ENCODE results near the gene GOLGA8N. TPM values are rescaled to one million over a fixed set of nuclear protein-coding genes. Genes with fewer than 3 reads are reported as not detected.

Gene GOLGA8N
- total RNA-seq, 1 donor from 2014 or later: 6.2 TPM

DNA sequence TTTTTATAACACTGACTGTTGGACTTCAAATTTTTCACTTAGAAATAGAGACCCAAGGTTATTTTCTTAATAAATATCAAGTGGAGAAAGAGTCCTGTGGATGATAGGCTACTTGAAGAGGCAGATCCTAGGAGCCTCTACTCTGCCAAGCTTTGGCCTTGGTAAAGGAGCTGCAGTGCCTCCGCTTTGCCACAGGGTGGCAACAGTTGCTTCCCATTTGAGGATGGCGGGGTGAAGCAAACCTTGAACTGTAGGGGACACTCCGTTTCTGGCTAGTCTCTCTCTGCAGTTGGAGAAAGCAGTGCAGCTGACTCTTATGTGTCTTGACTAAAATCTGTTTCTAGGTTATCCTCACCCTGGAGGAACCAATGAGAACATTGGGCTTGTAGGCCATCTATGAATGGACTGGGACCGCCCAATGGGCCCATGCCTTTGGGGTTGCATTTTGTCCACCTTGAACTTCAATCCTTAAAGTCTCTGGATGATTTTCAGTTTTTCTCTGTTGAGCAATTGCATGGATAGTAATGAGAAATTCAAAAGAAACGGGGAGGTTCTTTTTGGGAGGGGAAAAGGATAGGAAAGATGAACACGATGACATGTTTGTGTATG lies 58.1 kb downstream of the GOLGA8N start:
- DNase-seq (ENCODE audit: low read depth): peak; percentile 81

DNA sequence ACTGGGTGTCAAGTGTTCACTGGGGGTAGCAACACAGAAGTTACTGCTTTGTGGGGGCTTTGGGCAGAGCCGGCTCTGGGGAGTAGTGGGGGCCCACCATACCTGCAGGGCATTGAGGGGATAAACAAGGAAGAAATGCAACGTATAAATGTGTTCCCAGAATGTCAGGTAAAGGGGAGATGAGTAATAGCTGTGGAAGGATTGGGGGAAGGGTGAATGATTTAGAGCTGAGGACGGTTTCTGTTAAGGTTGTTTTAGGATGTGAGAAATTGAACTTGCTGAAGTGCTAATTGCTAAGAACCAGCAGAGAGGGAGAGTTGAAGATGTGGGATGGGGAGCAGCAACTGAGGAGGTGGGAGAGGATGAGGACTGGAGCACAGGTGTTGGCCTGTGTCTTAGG lies 58.9 kb downstream of the GOLGA8N start:
- no peak for DNase-seq (ENCODE audit: low read depth)

DNA sequence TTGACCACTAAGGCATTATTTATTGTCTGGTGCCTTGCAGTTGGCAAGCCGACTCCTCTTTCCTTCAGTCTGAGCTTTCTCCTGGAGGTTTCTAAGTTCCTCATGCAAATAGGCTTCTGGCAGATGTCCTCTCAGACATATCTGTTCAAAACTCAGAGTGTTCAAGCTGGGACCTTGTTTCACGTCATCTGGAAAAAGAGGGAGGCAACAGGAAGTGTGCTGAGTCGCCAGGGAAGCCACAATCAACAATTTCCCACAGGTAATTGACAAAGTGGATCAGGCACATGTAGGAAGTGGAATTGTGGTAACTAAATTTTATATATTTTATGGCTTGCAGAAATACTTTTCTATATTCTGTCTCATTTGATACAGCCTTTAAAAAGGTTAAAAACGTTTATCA lies 62.8 kb downstream of the GOLGA8N start:
- DNase-seq (ENCODE audit: low read depth): peak; percentile 27

DNA sequence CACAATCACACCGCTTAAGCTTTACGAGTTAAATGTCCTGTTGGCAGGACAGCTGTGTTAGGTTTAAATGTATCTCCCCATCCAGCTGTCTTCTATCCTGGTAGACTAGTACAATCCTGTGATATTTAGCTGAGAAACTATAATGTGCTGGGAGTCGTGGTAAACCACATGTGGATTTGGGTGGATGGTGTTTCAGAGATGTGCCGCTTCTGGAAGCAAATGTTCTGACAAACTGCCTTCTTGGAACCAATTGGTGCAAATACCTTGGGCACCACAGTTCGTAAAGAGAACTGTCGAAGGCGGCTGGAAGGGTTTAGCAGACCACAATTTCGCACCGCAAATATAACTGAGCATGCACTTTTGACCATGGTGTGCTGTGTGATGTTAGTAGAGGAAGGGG lies 63.2 kb downstream of the GOLGA8N start:
- peak; percentile 68 for DNase-seq (ENCODE audit: low read depth)

Other genes starting within 250 kb of the GOLGA8N start
- gene GOLGA8K, start 190.2 kb upstream of the GOLGA8N start, total RNA-seq: not detected in 2 replicates
- gene GOLGA8O, start 137.8 kb upstream of the GOLGA8N start, total RNA-seq: 0.45 and 0.52 TPM in 2 replicates
- gene ARHGAP11A, start 22.0 kb downstream of the GOLGA8N start, total RNA-seq: 2.2 and 4.5 TPM in 2 replicates
- gene SCG5, start 48.3 kb downstream of the GOLGA8N start, total RNA-seq: 1.3 and 2.3 TPM in 2 replicates
- gene GREM1, start 124.5 kb downstream of the GOLGA8N start, total RNA-seq: 63.1 and 82.8 TPM in 2 replicates